Stimulated activated CD8-positive, alpha-beta memory T cell treated with anti-CD3 and anti-CD28 coated beads, Interleukin-12 subunit alpha, Interleukin-12 subunit beta, amount 100 ng/mL, for 24 hours (primary cell): Measurements from ENCODE around the gene ERAL1.
"Not testable (repeated sequence)": the region's sequence is repeated elsewhere in the genome, so short reads cannot be mapped to it uniquely, and the experiment has no call there.

Experiments
- DNase-seq: peaks from one replicate; pipeline ENCODE4 v3.0.0-alpha.2; 2020; ENCODE audit errors: extremely low read depth

Gene ERAL1

GRCh38 chr17:28899212-28899815, 44.5 kb downstream of the ERAL1 start:
- DNase-seq, result no peak

GRCh38 chr17:28900986-28901726, 46.3 kb downstream of the ERAL1 start:
- DNase-seq, result no peak

- DNase-seq, result no peak
Observed at GRCh38 chr17:28901866-28902818, 47.3 kb downstream of the ERAL1 start.

GRCh38 chr17:28902819-28903545, 48.2 kb downstream of the ERAL1 start, which contains the start of gene DHRS13:
TSS of gene DHRS13 (minus strand) at chr17:28903079. CDS start at chr17:28902944, 135 bp downstream.
- peak; percentile 74 for DNase-seq

- DNase-seq, result not testable (repeated sequence)
Observed at GRCh38 chr17:28903546-28903841, 48.7 kb downstream of the ERAL1 start.

GRCh38 chr17:28904800-28905199, 50.0 kb downstream of the ERAL1 start:
- DNase-seq, result no peak

- DNase-seq, result no peak
Observed at GRCh38 chr17:28906276-28906675, 51.5 kb downstream of the ERAL1 start.

GRCh38 chr17:28906706-28907438, 52.1 kb downstream of the ERAL1 start:
- no peak for DNase-seq

GRCh38 chr17:28907709-28908475, 53.1 kb downstream of the ERAL1 start:
- DNase-seq, result no peak

- no peak for DNase-seq
Observed at GRCh38 chr17:28908640-28909167, 53.9 kb downstream of the ERAL1 start.

GRCh38 chr17:28910534-28910933, 55.7 kb downstream of the ERAL1 start:
- no peak for DNase-seq
